A172 (cell line): Measurements from ENCODE around the gene CPLANE1. TPM values are rescaled to one million over a fixed set of nuclear protein-coding genes. Genes with fewer than 3 reads are reported as not detected.

Experiments used
- DNase-seq: peaks from one replicate; pipeline ENCODE4 v3.0.0-alpha.2; 2015; ENCODE audit warnings: low spot score
- total RNA-seq: library from RNA; depleted of rRNA; stranded (reverse); fragments of >200 nt; shearing (Covaris generic); gene quantifications from 2 replicates; pipeline ENCODE4 v1.2.3, GENCODE V29; 2014; rRNA removed

The CPLANE1 gene
- total RNA-seq, 1 experiment from 2014 or later, result 24.6 TPM

GRCh38 chr5:37064442-37064841, 184.7 kb downstream of the CPLANE1 start:
- no peak for DNase-seq

GRCh38 chr5:37063739-37064138, 185.4 kb downstream of the CPLANE1 start:
- no peak for DNase-seq

GRCh38 chr5:37060030-37060429, 189.1 kb downstream of the CPLANE1 start:
- DNase-seq, result no peak

- no peak for DNase-seq
Measured at GRCh38 chr5:37056762-37057161, 192.4 kb downstream of the CPLANE1 start.

Other genes with a start within 250 kb of the CPLANE1 start
- gene NUP155, start 121.7 kb upstream of the CPLANE1 start, total RNA-seq, result 72.4 and 84.8 TPM in 2 replicates
- 31.9 and 38.3 TPM in 2 replicates for gene WDR70, start 129.9 kb upstream of the CPLANE1 start, total RNA-seq